Activated T-cell treated with anti-CD3 and anti-CD28 coated beads, Interleukin-2, amount 50 U/mL, for 1 hour (primary cell): ENCODE results near the gene OR52M1.
"Not testable (repeated sequence)": the region's sequence is repeated elsewhere in the genome, so short reads cannot be mapped to it uniquely, and the experiment has no call there.

Experiments
- DNase-seq: peaks from one replicate; pipeline ENCODE4 v3.0.0-alpha.2; 2020

The OR52M1 gene

GRCh38 chr11:4544891-4545290 lies at the start of gene OR52M1:
Gene OR52M1 (plus strand): TSS chr11:4545191. CDS start chr11:4545191, 0 bp downstream.
- no peak for DNase-seq

- no peak for DNase-seq
Observed at GRCh38 chr11:4495487-4495886, 49.5 kb upstream of the OR52M1 start.

- no peak for DNase-seq
Observed at GRCh38 chr11:4495986-4496385, 49.0 kb upstream of the OR52M1 start.

GRCh38 chr11:4496557-4497248 lies 48.3 kb upstream of the OR52M1 start:
- no peak for DNase-seq

- DNase-seq: no peak
Observed at GRCh38 chr11:4508886-4509285, 36.1 kb upstream of the OR52M1 start.

- DNase-seq: no peak
Observed at GRCh38 chr11:4511282-4512245, 33.4 kb upstream of the OR52M1 start.

GRCh38 chr11:4514196-4514595 lies 30.8 kb upstream of the OR52M1 start:
- DNase-seq: no peak

GRCh38 chr11:4522339-4522738 lies 22.7 kb upstream of the OR52M1 start:
- DNase-seq: no peak

- DNase-seq: no peak
Observed at GRCh38 chr11:4522752-4523151, 22.2 kb upstream of the OR52M1 start.

- DNase-seq: no peak
Observed at GRCh38 chr11:4523666-4524065, 21.3 kb upstream of the OR52M1 start.

- DNase-seq: no peak
Observed at GRCh38 chr11:4527926-4528325, 17.1 kb upstream of the OR52M1 start.

GRCh38 chr11:4531686-4532085 lies 13.3 kb upstream of the OR52M1 start:
- not testable (repeated sequence) for DNase-seq

GRCh38 chr11:4539603-4540219 lies 5.3 kb upstream of the OR52M1 start:
- DNase-seq: peak; percentile 50

- DNase-seq: no peak
Observed at GRCh38 chr11:4541071-4541470, 3.9 kb upstream of the OR52M1 start.

GRCh38 chr11:4543561-4543960 lies 1.4 kb upstream of the OR52M1 start:
- DNase-seq: no peak

- no peak for DNase-seq
Observed at GRCh38 chr11:4546878-4547277, 1.9 kb downstream of the OR52M1 start.

- DNase-seq: no peak
Observed at GRCh38 chr11:4547416-4547815, 2.4 kb downstream of the OR52M1 start.

- no peak for DNase-seq
Observed at GRCh38 chr11:4551346-4551979, 6.5 kb downstream of the OR52M1 start.

GRCh38 chr11:4559527-4560440 lies 14.8 kb downstream of the OR52M1 start:
- DNase-seq: no peak

- no peak for DNase-seq
Observed at GRCh38 chr11:4560467-4560866, 15.5 kb downstream of the OR52M1 start.

- no peak for DNase-seq
Observed at GRCh38 chr11:4565371-4565770, 20.4 kb downstream of the OR52M1 start.

GRCh38 chr11:4569075-4569474 lies 24.1 kb downstream of the OR52M1 start:
- no peak for DNase-seq
